NCI-H128 (cell line): Measurements from ENCODE around the gene MIEN1.
"Not testable (repeated sequence)": the region's sequence is repeated elsewhere in the genome, so short reads cannot be mapped to it uniquely, and the experiment has no call there.

Experiments
- DNase-seq: peaks from one replicate; lab custom pipeline; 2025; ENCODE audit not compliant: unreplicated experiment; lab: John Stamatoyannopoulos, UW

Gene MIEN1

GRCh38 chr17:39719563-39720355 is 10.6 kb downstream of the MIEN1 start:
- DNase-seq = no peak

GRCh38 chr17:39717660-39718059 is 12.7 kb downstream of the MIEN1 start:
- DNase-seq = no peak

- no peak for DNase-seq
Observed at GRCh38 chr17:39716879-39717536, 13.3 kb downstream of the MIEN1 start.

- DNase-seq = no peak
Observed at GRCh38 chr17:39716073-39716818, 14.1 kb downstream of the MIEN1 start.

GRCh38 chr17:39715375-39716072 is 14.8 kb downstream of the MIEN1 start:
- DNase-seq = no peak

- DNase-seq = no peak
Observed at GRCh38 chr17:39714234-39714633, 16.1 kb downstream of the MIEN1 start.

- DNase-seq = no peak
Observed at GRCh38 chr17:39711851-39712250, 18.5 kb downstream of the MIEN1 start.

GRCh38 chr17:39711071-39711470 is 19.3 kb downstream of the MIEN1 start:
- not testable (repeated sequence) for DNase-seq

GRCh38 chr17:39709998-39710964 is 20.1 kb downstream of the MIEN1 start:
- no peak for DNase-seq

- no peak for DNase-seq
Observed at GRCh38 chr17:39709319-39709997, 20.9 kb downstream of the MIEN1 start.

GRCh38 chr17:39706921-39707337 is 23.4 kb downstream of the MIEN1 start:
- no peak for DNase-seq

GRCh38 chr17:39706383-39706782 is 23.9 kb downstream of the MIEN1 start:
- DNase-seq = no peak

- DNase-seq = no peak
Observed at GRCh38 chr17:39705786-39706348, 24.5 kb downstream of the MIEN1 start.

GRCh38 chr17:39704821-39705551 is 25.3 kb downstream of the MIEN1 start:
- no peak for DNase-seq

- DNase-seq = no peak
Observed at GRCh38 chr17:39703913-39704312, 26.4 kb downstream of the MIEN1 start.

- DNase-seq = no peak
Observed at GRCh38 chr17:39702901-39703893, 27.1 kb downstream of the MIEN1 start.

GRCh38 chr17:39701784-39702422 is 28.4 kb downstream of the MIEN1 start:
- no peak for DNase-seq
